HepG2 (cell line): ENCODE data around the gene C1orf74. TPM values are rescaled to one million over a fixed set of nuclear protein-coding genes. Genes with fewer than 3 reads are reported as not detected.

ENCODE experiments used
- ATAC-seq: fragments of 200-7000 bp; cut with Tn5 transposase; 3 replicates; pipeline ENCODE4 v1.9.1; 2020; ENCODE audit warnings: mild to moderate bottlenecking, moderate library complexity
- Bru-seq: library from RNA; stranded (reverse); fragments of 400-500 nt; gene quantifications from one replicate; lab custom pipeline; 2021; lab: Mats Ljungman, UMichigan
- BruChase-seq, 2 experiments: library from RNA; stranded (reverse); fragments of 400-500 nt; gene quantifications; one replicate each; lab custom pipeline; 2021; lab: Mats Ljungman, UMichigan
- BruUV-seq: library from RNA; stranded (reverse); fragments of 400-500 nt; replicated peaks from 2 replicates; lab custom pipeline; 2021; lab: Mats Ljungman, UMichigan
- CTCF ChIA-PET: fragments of 300-600 bp; formaldehyde crosslinking; extraction: SDS; loops from one replicate; lab custom pipeline; 2021; ENCODE audit warnings: low total read pairs, inconsistent platforms, low intra/inter-chr PET ratio; lab: Yijun Ruan, JAX
- POLR2A ChIA-PET: fragments of 350-600 bp; sonication (Branson Sonifier 250); formaldehyde crosslinking; loops from one replicate; lab custom pipeline; 2020; ENCODE audit warnings: antibody characterized with exemption, inconsistent platforms; lab: Yijun Ruan, JAX
- DNase-seq: peaks from one replicate; pipeline ENCODE4 v3.0.0-alpha.2; 2015; ENCODE audit warnings: low spot score
- FAIRE-seq: peaks from 3 replicates; lab custom pipeline; 2011; peaks lifted over from hg19 to GRCh38; lab: Jason Lieb, UNC
- H2AFZ ChIP-seq: one replicate; pipeline ENCODE4 v1.6.1; 2011; ENCODE audit warnings: low read length, inconsistent platforms
- H3K27ac ChIP-seq: fragments of 300-600 bp; 3 replicates; pipeline ENCODE4 v1.8.0; 2011; ENCODE audit warnings: mixed run types, mild to moderate bottlenecking, mixed read lengths, low read length, inconsistent platforms; ENCODE audit not compliant: insufficient read depth; ENCODE audit errors: extremely low read length
- H3K27me3 ChIP-seq, 2 experiments: fragments of 200-600 bp in 1 of 2; 2 replicates in 1 of 2; 3 replicates in 1 of 2; pipeline versions ENCODE4 v1.6.0 to v1.8.0; 2011; ENCODE audit warnings: low read length in 2 of 2, mild to moderate bottlenecking in 2 of 2, moderate library complexity in 2 of 2, inconsistent platforms in 1 of 2; ENCODE audit not compliant: insufficient read depth in 2 of 2, control insufficient read depth in 1 of 2
- H3K36me3 ChIP-seq, 2 experiments: fragments of 200-600 bp in 1 of 2; replicated peaks in 1 of 2; 2 replicates in 1 of 2; 3 replicates in 1 of 2; pipeline versions ENCODE4 v1.5.1 to v1.8.0; 2011; ENCODE audit warnings: low read length in 2 of 2, inconsistent platforms in 1 of 2; ENCODE audit not compliant: insufficient read depth in 2 of 2, control insufficient read depth in 1 of 2
- H3K4me1 ChIP-seq: 2 replicates; pipeline ENCODE4 v1.5.1; 2012; ENCODE audit warnings: low read length, inconsistent platforms; ENCODE audit not compliant: insufficient read depth
- H3K4me2 ChIP-seq: 2 replicates; pipeline ENCODE4 v1.6.0; 2011; ENCODE audit warnings: low read depth, low read length, inconsistent platforms
- H3K4me3 ChIP-seq, 3 experiments: fragments of 200-600 bp in 1 of 3; sonication (generic), shearing (Covaris generic) in 1 of 3; replicated peaks in 1 of 3; 2 replicates each; pipeline ENCODE4 v1.5.1; 2011 to 2016; ENCODE audit warnings: low read length in 3 of 3, inconsistent platforms in 2 of 3, low read depth in 2 of 3, mild to moderate bottlenecking in 2 of 3, control low read depth in 1 of 3, mixed read lengths in 1 of 3; ENCODE audit not compliant: insufficient read depth in 1 of 3
- H3K79me2 ChIP-seq: one replicate; pipeline ENCODE4 v1.6.1; 2011; ENCODE audit warnings: low read length, inconsistent platforms; ENCODE audit not compliant: insufficient read depth
- H3K9ac ChIP-seq: 2 replicates; pipeline ENCODE4 v1.6.0; 2011; ENCODE audit warnings: mild to moderate bottlenecking, low read depth, low read length, inconsistent platforms; ENCODE audit not compliant: insufficient read depth
- H3K9me3 ChIP-seq: 2 replicates; pipeline ENCODE4 v1.5.1; 2012; ENCODE audit warnings: mild to moderate bottlenecking, low read length
- H4K20me1 ChIP-seq: 2 replicates; pipeline ENCODE4 v1.6.0; 2011; ENCODE audit warnings: inconsistent platforms, mild to moderate bottlenecking, low read length, moderate library complexity; ENCODE audit not compliant: insufficient read depth
- HNRNPLL ChIP-seq: fragments of 200-400 bp; formaldehyde crosslinking; IDR thresholded peaks from 2 replicates; pipeline ENCODE4 v1.6.1; 2017; ENCODE audit warnings: mild to moderate bottlenecking, low read depth, low read length; ENCODE audit not compliant: poor library complexity, severe bottlenecking
- POLR2G ChIP-seq: fragments of 200-400 bp; formaldehyde crosslinking; IDR thresholded peaks from 2 replicates; pipeline ENCODE4 v1.6.1; 2018; ENCODE audit warnings: mild to moderate bottlenecking, low read depth, low read length, moderate library complexity
- TBL1XR1 ChIP-seq: fragments of 150-350 bp; IDR thresholded peaks from 2 replicates; pipeline ENCODE4 v1.6.1; 2014; ENCODE audit warnings: borderline replicate concordance, low read length; ENCODE audit not compliant: partially characterized antibody
- TBX2 ChIP-seq: sonication (generic); formaldehyde crosslinking; IDR thresholded peaks from 2 replicates; pipeline ENCODE4 v1.5.0; 2020; ENCODE audit warnings: missing genetic modification reagents, mild to moderate bottlenecking, borderline replicate concordance
- YEATS4 ChIP-seq: sonication (generic); formaldehyde crosslinking; IDR thresholded peaks from 2 replicates; pipeline ENCODE4 v1.4.0; 2020; ENCODE audit warnings: missing genetic modification reagents, borderline replicate concordance
- ZMYM4 ChIP-seq: sonication (generic); formaldehyde crosslinking; IDR thresholded peaks from 2 replicates; pipeline ENCODE4 v1.8.1; 2023; ENCODE audit warnings: mild to moderate bottlenecking, missing genetic modification reagents
- ZNF260 ChIP-seq: sonication (generic); formaldehyde crosslinking; IDR thresholded peaks from 2 replicates; pipeline ENCODE4 v1.4.0; 2020; ENCODE audit warnings: missing genetic modification reagents, low read depth, mild to moderate bottlenecking, borderline replicate concordance
- ZNF383 ChIP-seq: sonication (generic); formaldehyde crosslinking; IDR thresholded peaks from 2 replicates; pipeline ENCODE4 v1.4.0; 2020; ENCODE audit warnings: missing genetic modification reagents, mild to moderate bottlenecking, borderline replicate concordance
- ZNF713 ChIP-seq: sonication (generic); formaldehyde crosslinking; IDR thresholded peaks from 2 replicates; pipeline ENCODE4 v1.4.0; 2020; ENCODE audit warnings: mild to moderate bottlenecking, missing genetic modification reagents
- WGBS: methylation state at CpG from one replicate; pipeline ENCODE4 v1.1.6; 2017; ENCODE audit warnings: low lambda C conversion rate; 5-methylcytosine and 5-hydroxymethylcytosine counted together
- in situ Hi-C: cut with HindIII; loops from 2 replicates; pipeline ENCODE4 v1.10.0; 2017; ENCODE audit warnings: low pct_unique_long_range_greater_than_20kb; ENCODE audit not compliant: extremely low pct_ligation_motif_present
- intact Hi-C: fragments of 100-400 bp; cut with micrococcal nuclease; formaldehyde crosslinking; loops from one replicate; pipeline ENCODE4 v1.10.0; 2022; ENCODE audit not compliant: unreplicated experiment
- long read RNA-seq, 2 experiments: library from RNA in 1 of 2; library from polyadenylated mRNA in 1 of 2; stranded (forward) in 1 of 2; unstranded in 1 of 2; transcript quantifications; one replicate each; pipeline ENCODE4 v2.0.0, GENCODE V29; 2019 to 2022
- polyA minus RNA-seq, 3 experiments: library from RNA; depleted of rRNA, polyadenylated mRNA; stranded (reverse); fragments of >200 nt; gene quantifications; 2 replicates each; pipeline ENCODE4 v1.2.3, GENCODE V29; 2011; ENCODE audit warnings: low replicate concordance in 1 of 3
- polyA plus RNA-seq, 8 experiments: library from polyadenylated mRNA; depleted of rRNA in 3 of 8; stranded (reverse) in 7 of 8; unstranded in 1 of 8; fragments of >200 nt; fragmentation: Illumina TruSeq in 4 of 8; extraction: Trizol in 4 of 8; gene quantifications; 2 replicates each; pipeline versions ENCODE4 v1.2.1 to v1.2.3, GENCODE V29; 2011 to 2016; ENCODE audit warnings: low read depth in 4 of 8, missing spikeins in 1 of 8, mixed read lengths in 1 of 8; ENCODE audit not compliant: insufficient read depth in 1 of 8
- total RNA-seq, 5 experiments: library from RNA; depleted of rRNA; stranded (reverse); fragments of >200 nt; fragmentation: Illumina TruSeq; extraction: Trizol; gene quantifications; 2 replicates each; pipeline ENCODE4 v1.2.3, GENCODE V29; 2016; ENCODE audit warnings: low read depth in 1 of 5
- TF ChIP-seq, protein P1 (sequence below): IDR thresholded peaks from 2 replicates; pipeline ENCODE4 v1.6.1; 2016; ENCODE audit warnings: missing compliant biosample characterization, missing genetic modification reagents, borderline replicate concordance
- TF ChIP-seq, protein P2 (sequence below): sonication (generic); formaldehyde crosslinking; IDR thresholded peaks from 2 replicates; pipeline ENCODE4 v1.8.1; 2023; ENCODE audit warnings: missing genetic modification reagents, mild to moderate bottlenecking, borderline replicate concordance

Gene C1orf74
- total RNA-seq (2016; rRNA removed; fragmentation: Illumina TruSeq; extraction: Trizol): 0.71 and 0.98 TPM in 2 replicates
- total RNA-seq (2016; cell fraction: cytosol; rRNA removed; fragmentation: Illumina TruSeq; extraction: Trizol; ENCODE audit: low read depth): 0.26 and 0.30 TPM in 2 replicates
- 1.0 and 1.1 TPM in 2 replicates for total RNA-seq (2016; cell fraction: insoluble cytoplasmic fraction; rRNA removed; fragmentation: Illumina TruSeq; extraction: Trizol)
- 0.38 and 0.71 TPM in 2 replicates for total RNA-seq (2016; cell fraction: membrane; rRNA removed; fragmentation: Illumina TruSeq; extraction: Trizol)
- total RNA-seq (2016; cell fraction: nucleus; rRNA removed; fragmentation: Illumina TruSeq; extraction: Trizol): 0.72 and 0.81 TPM in 2 replicates
- polyA plus RNA-seq (2011; rRNA removed): 0.33 and 0.40 TPM in 2 replicates
- 0.27 and 0.40 TPM in 2 replicates for polyA plus RNA-seq (2011; cell fraction: cytosol; rRNA removed)
- 0.27 and 0.28 TPM in 2 replicates for polyA plus RNA-seq (2011; cell fraction: nucleus; rRNA removed)
- polyA plus RNA-seq (2012): 0.37 and 0.51 TPM in 2 replicates
- 0.05 and 0.06 TPM in 2 replicates for polyA plus RNA-seq (2016; cell fraction: cytosol; fragmentation: Illumina TruSeq; extraction: Trizol; ENCODE audit: low read depth)
- polyA plus RNA-seq (2016; cell fraction: insoluble cytoplasmic fraction; fragmentation: Illumina TruSeq; extraction: Trizol; ENCODE audit: low read depth): 0.51 and 0.69 TPM in 2 replicates
- 0.10 and 0.13 TPM in 2 replicates for polyA plus RNA-seq (2016; cell fraction: membrane; fragmentation: Illumina TruSeq; extraction: Trizol; ENCODE audit: low read depth)
- 0.37 and 0.45 TPM in 2 replicates for polyA plus RNA-seq (2016; cell fraction: nucleus; fragmentation: Illumina TruSeq; extraction: Trizol; ENCODE audit: insufficient read depth, low read depth)
- 0.56 and 3.8 TPM in 2 replicates for polyA minus RNA-seq (2011; rRNA and poly(A)+ RNA removed; ENCODE audit: low replicate concordance)
- 0.40 and 0.62 TPM in 2 replicates for polyA minus RNA-seq (2011; cell fraction: cytosol; rRNA and poly(A)+ RNA removed)
- 1.4 and 1.6 TPM in 2 replicates for polyA minus RNA-seq (2011; cell fraction: nucleus; rRNA and poly(A)+ RNA removed)
- Bru-seq, nascent RNA: percentile 43 among the genes with signal in this experiment
- BruChase-seq, experiment 1, labeled RNA remaining after a 6-hour chase: percentile 20 among the genes with signal in this experiment
- percentile 36 among the genes with signal in this experiment for BruChase-seq, experiment 2, labeled RNA remaining after a 2-hour chase
- long read RNA-seq, experiment 1, partial matches to known transcripts: 0 of 1 reads
- long read RNA-seq, experiment 1, other reads (novel, unspliced or antisense): 1 of 1 reads
- long read RNA-seq, experiment 2, full-length matches to known transcripts: 3 of 5 reads
- long read RNA-seq, experiment 2, partial matches to known transcripts: 0 of 5 reads
- long read RNA-seq, experiment 2, other reads (novel, unspliced or antisense): 2 of 5 reads

DNA sequence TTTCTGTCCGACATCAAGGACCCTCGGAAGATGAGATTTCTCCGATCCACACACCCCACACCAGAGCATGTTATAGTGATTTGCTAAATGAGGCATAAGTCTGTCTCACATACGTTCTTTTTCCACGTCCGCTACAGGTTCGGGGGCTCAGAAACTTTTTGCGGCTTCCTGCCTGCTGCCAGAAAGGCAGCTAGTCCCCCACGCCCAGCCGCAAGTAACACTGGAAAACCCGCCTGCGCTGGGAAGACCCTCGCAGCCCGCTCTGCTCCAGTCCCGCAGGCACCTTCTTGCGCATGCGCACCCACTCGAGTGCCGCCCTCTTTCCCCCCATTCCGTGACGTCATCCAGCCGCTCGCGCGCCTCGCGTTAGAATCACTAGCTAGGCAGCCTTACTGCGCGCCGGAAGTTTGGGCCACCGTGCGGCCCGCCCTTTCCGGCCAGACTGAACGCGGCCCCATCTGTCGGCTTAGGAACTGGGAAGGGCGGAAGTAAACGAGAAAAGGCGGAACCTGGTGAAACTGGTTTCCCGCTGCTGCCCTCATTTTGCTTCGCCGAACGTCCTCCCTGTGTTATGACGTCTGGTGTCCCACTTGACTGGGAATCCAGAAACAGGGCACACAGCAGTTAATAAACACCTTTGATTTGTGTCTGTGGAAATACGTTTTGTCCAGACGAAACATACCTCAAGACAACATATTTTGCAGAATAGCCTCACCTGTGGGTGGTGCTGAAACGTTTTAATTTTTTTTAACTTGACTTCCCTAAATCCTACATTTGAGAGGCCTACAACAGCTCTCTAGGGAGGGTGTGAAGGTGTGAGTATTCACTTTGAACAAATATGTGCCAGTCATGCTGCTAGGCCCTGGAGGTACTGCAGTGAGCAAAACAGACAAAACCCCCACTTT is at the start of gene C1orf74:
TSS of gene C1orf74 (minus strand) at position 295 of the 905 bp plus-strand sequence. CDS start 925 bp downstream, outside the sequence.
- FAIRE-seq: no peak
- Histone ChIP-seq H3K36me3 (no peaks in the 10 kb centered on the region), H3K4me2 (peak within 1 kb of the TSS; percentile 74), H3K9ac (peak within 1 kb of the TSS; percentile 63; the same call in 1 of the 2 replicates), H3K79me2 (no peaks in the 10 kb centered on the region), H3K9me3 (no peaks in the 10 kb centered on the region), H4K20me1 (no peaks in the 10 kb centered on the region), H3K27me3 (peaks cover 0 to 3% of the 10 kb centered on the region in 2 experiments; a peak in 1 of 5 replicates), H3K4me1 (peaks cover 11% of the 10 kb centered on the region), H3K27ac (peak within 1 kb of the TSS; percentile 34), H2AFZ (peak within 1 kb of the TSS; percentile 80), H3K4me3 (peak within 1 kb of the TSS; percentile 48 to 67 (median 49); a peak in 5 of 6 replicates)
- no TSS peak for BruUV-seq
- ChIA-PET CTCF (no interaction called here), POLR2A (interaction anchor here (0.6 to 0.9 kb wide), 7 partner anchors 10 to 589 kb away, joined by 3 to 4 read pairs (median 3); partner anchors contain the start of gene UTP25)
- in situ Hi-C loops (no loop called here), intact Hi-C loops (loop anchor here (2.0 kb wide), 1 partner anchor 42 kb away; the partner anchor contains the start of gene UTP25)
- 37% methylated on average over 44 of the region's 48 CpGs for WGBS
- DNase-seq: peak; percentile 83
- ATAC-seq: peak; percentile 99
- peak; percentile 98 for TF ChIP-seq ZMYM4 (CRISPR knock-in tag)
- TF ChIP-seq, protein P1, sequence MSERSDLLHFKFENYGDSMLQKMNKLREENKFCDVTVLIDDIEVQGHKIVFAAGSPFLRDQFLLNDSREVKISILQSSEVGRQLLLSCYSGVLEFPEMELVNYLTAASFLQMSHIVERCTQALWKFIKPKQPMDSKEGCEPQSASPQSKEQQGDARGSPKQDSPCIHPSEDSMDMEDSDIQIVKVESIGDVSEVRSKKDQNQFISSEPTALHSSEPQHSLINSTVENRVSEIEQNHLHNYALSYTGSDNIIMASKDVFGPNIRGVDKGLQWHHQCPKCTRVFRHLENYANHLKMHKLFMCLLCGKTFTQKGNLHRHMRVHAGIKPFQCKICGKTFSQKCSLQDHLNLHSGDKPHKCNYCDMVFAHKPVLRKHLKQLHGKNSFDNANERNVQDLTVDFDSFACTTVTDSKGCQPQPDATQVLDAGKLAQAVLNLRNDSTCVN (CRISPR knock-in tag): no peak
- no peak for TF ChIP-seq ZNF713 (CRISPR knock-in tag)
- TF ChIP-seq HNRNPLL: peak; percentile 65
- TF ChIP-seq YEATS4 (CRISPR knock-in tag): no peak
- TF ChIP-seq TBX2: peak; percentile 46; the same call in 1 of the 2 replicates
- TF ChIP-seq ZNF383 (CRISPR knock-in tag): no peak
- no peak for TF ChIP-seq ZNF260 (CRISPR knock-in tag)
- TF ChIP-seq, protein P2, sequence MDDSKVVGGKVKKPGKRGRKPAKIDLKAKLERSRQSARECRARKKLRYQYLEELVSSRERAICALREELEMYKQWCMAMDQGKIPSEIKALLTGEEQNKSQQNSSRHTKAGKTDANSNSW (CRISPR knock-in tag): no peak
- peak; percentile 79 for TF ChIP-seq POLR2G
- TF ChIP-seq TBL1XR1: peak; percentile 67
